SH-SY5Y (cell line): Measurements from ENCODE around the gene NANOS2.

Experiments
- GATA2 ChIP-seq: IDR thresholded peaks from 2 replicates; pipeline ENCODE4 v1.6.1; 2011; ENCODE audit warnings: mild to moderate bottlenecking, low read depth, low read length
- GATA3 ChIP-seq: IDR thresholded peaks from 2 replicates; pipeline ENCODE4 v1.6.1; 2011; ENCODE audit warnings: low read depth, mild to moderate bottlenecking, low read length, moderate library complexity

DNA sequence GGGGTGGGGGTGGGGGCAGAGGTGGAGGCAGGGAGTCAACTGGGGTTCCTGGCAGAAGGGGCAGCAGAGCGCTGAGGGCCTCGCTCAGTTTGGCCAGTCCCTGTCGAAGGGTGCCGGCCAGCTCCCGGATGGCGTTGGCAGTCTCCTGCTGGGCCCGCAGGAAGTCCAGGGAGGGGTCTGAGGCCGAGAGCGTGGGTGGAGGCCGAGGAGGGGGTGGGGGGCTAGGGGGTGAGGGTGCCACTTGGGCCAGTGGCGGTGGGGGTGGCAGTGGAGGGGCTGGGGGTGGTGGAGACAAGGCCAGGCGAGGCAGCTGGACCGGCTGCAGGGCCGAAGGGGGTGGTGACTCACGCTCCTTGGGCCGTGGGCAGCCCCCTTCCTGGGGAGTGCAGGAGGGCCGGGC, 23.7 kb downstream of the NANOS2 start:
- TF ChIP-seq GATA2, result no peak
- TF ChIP-seq GATA3, result no peak
